ENCODE measurements around the gene TBX21.

The TBX21 gene

GRCh38 chr17:47703191-47703591 is 29.8 kb upstream of the TBX21 start:
- peaks cover 0 to 39% of the 10 kb centered on the region in 2 experiments; a peak in 2 of 3 replicates for H3K36me3 ChIP-seq (ENCODE audit: control insufficient read depth in 2 of 2, insufficient read depth in 1 of 2, low read length in 2 of 2)

GRCh38 chr17:47703671-47704070 is 29.4 kb upstream of the TBX21 start:
- ChIA-PET CTCF (no interaction called here), POLR2A (interaction anchor here (1.3 kb wide), 1 partner anchor 37 kb away, joined by 3 read pairs; no protein-coding TSS in a partner anchor)
- TF ChIP-seq ZNF791 (tag by site-specific recombination; IDR thresholded peaks at IDR 0.05), result no peak
- no peak for TF ChIP-seq ZNF274 (IDR thresholded peaks at IDR 0.05; ENCODE audit: low read length)
- TF ChIP-seq ZNF274 (tag by site-specific recombination; IDR thresholded peaks at IDR 0.05; ENCODE audit: borderline replicate concordance), result no peak
- TF ChIP-seq ZNF624 (tag by site-specific recombination; IDR thresholded peaks at IDR 0.05), result no peak
- no peak for TF ChIP-seq HOXA7 (CRISPR knock-in tag; IDR thresholded peaks at IDR 0.05; ENCODE audit: borderline replicate concordance)
- TF ChIP-seq ZXDB (tag by site-specific recombination; IDR thresholded peaks at IDR 0.05), result no peak
- TF ChIP-seq TSHZ1 (tag by site-specific recombination; IDR thresholded peaks at IDR 0.05; ENCODE audit: borderline replicate concordance), result no peak
- peaks cover 0 to 34% of the 10 kb centered on the region in 2 experiments; a peak in 2 of 3 replicates for H3K36me3 ChIP-seq (ENCODE audit: control insufficient read depth in 2 of 2, insufficient read depth in 1 of 2, low read length in 2 of 2)
- H3K27ac ChIP-seq (ENCODE audit: extremely low read depth, low read depth, low read length), result no peak overlapping the region
- no peaks in the 10 kb centered on the region for H3K9me3 ChIP-seq (ENCODE audit: control insufficient read depth, insufficient read depth, low read depth, low read length)
- no peak overlapping the region for H3K4me3 ChIP-seq (ENCODE audit: low read depth, low read length)
- no peaks in the 10 kb centered on the region for H3K4me1 ChIP-seq (ENCODE audit: control insufficient read depth, insufficient read depth, low read length)

More at GRCh38 chr17:47703191-47703591, 29.8 kb upstream of the TBX21 start:
- POLR2A ChIA-PET, result no interaction called here
- Histone ChIP-seq H3K4me1 (ENCODE audit: control insufficient read depth, insufficient read depth, low read length) (no peaks in the 10 kb centered on the region), H3K27ac (ENCODE audit: extremely low read depth, low read depth, low read length) (no peak overlapping the region), H3K4me3 (ENCODE audit: low read depth, low read length) (no peak overlapping the region), H3K9me3 (ENCODE audit: control insufficient read depth, insufficient read depth, low read depth, low read length) (no peaks in the 10 kb centered on the region)
- TF ChIP-seq ZNF175 (tag by site-specific recombination; IDR thresholded peaks at IDR 0.05) (no peak), ZNF561 (tag by site-specific recombination; IDR thresholded peaks at IDR 0.05; ENCODE audit: borderline replicate concordance) (no peak), ZFHX2 (tag by site-specific recombination; conservative IDR thresholded peaks at IDR 0.05) (peak; percentile 25; the same call in 1 of the 2 replicates)
- CTCF ChIA-PET, result no interaction called here

GRCh38 chr17:47704116-47704515 is 28.9 kb upstream of the TBX21 start:
- Histone ChIP-seq H3K27ac (ENCODE audit: extremely low read depth, low read depth, low read length) (no peak overlapping the region), H3K9me3 (ENCODE audit: control insufficient read depth, insufficient read depth, low read depth, low read length) (no peaks in the 10 kb centered on the region), H3K36me3 (ENCODE audit: control insufficient read depth in 2 of 2, insufficient read depth in 1 of 2, low read length in 2 of 2) (peaks cover 0 to 31% of the 10 kb centered on the region in 2 experiments; a peak in 2 of 3 replicates), H3K4me3 (ENCODE audit: low read depth, low read length) (no peak overlapping the region), H3K4me1 (ENCODE audit: control insufficient read depth, insufficient read depth, low read length) (no peaks in the 10 kb centered on the region)
- TF ChIP-seq ZNF10 (tag by site-specific recombination; IDR thresholded peaks at IDR 0.05), result no peak
- no peak for TF ChIP-seq ZNF335 (tag by site-specific recombination; conservative IDR thresholded peaks at IDR 0.05)
- no peak for TF ChIP-seq ZNF394 (tag by site-specific recombination; IDR thresholded peaks at IDR 0.05; ENCODE audit: borderline replicate concordance)
- TF ChIP-seq YY1 (tag by site-specific recombination; IDR thresholded peaks at IDR 0.05), result no peak
- TF ChIP-seq ZNF48 (tag by site-specific recombination; IDR thresholded peaks at IDR 0.05), result no peak
- TF ChIP-seq HIC1 (tag by site-specific recombination; IDR thresholded peaks at IDR 0.05), result no peak
- POLR2A ChIA-PET, result interaction anchor here (1.3 kb wide), 1 partner anchor 37 kb away, joined by 3 read pairs; no protein-coding TSS in a partner anchor
- CTCF ChIA-PET, result interaction anchor here (0.8 to 1.2 kb wide), 2 partner anchors 38 to 69 kb away, joined by 3 to 4 read pairs; no protein-coding TSS in a partner anchor

All from HEK293 (cell line).